Measurements from ENCODE around the gene RNU2-1.

Gene RNU2-1

DNA sequence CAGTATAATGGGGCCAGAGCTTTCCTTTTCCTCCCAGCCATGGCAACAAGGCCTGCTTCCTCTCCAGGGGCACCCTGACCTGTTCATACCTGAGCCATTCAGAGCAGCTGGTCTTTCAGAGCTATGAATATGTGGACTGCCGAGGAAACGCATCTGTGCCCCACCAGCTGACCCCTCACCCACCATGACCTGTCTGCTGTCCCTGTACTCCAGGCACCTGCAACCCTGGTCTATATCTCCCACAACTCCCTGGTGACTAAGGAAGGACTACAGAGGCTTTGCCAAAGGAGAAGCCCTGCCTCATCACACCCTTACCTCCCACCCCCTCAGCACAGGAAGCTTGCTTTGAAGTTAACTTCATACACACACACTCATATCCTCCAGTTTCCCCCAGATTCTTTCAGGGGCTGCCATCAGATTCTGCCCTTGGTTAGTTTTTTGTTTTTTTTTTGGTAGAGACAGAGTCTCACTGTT is 16.1 kb downstream of the RNU2-1 start:
- Mint-ChIP-seq H3K4me3 (no peak overlapping the region), H3K9me3 (no peaks in the 10 kb centered on the region)
- DNase-seq, result no peak

DNA sequence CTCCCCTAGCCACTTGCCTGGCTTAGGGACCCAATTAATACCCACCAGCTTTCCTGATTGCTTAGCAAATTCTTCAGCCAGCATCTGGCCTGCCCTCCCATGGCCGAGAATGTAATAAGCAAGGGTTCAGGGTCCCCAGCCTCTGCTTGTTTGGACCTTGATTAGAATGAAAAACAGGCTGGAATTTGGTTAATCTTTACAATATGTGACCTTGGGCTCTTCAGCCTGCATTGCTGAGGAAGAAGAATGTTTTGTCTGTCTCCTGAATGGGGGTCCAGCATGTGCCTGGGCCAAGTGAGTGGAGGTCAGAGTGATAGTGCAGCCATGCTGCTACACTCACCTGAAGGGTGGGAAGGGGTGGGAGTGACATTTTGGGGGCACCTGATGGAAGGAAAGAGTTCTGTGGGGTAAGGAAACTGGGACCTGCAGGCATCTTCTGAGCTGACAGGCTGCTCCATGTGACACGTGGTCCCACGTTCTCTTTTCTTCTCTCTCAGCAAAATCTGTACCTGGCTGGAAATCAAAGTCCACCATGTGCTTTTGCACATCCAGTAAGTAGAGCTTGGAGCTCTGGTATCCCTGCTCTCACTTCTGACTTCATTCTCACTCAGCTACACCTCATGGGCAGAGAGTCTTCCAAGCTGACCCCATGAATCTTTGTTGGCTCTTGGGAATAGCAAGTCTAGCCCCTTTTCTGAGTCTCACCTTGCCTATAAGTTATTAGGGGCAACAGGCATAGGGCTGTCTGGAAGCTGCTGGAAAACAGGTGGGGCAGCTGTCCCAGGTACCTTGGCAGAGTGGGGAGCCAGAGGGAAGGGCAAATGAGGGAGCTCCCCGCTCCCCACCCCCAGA is 16.8 kb downstream of the RNU2-1 start:
- Mint-ChIP-seq H3K4me1 (peaks cover 24% of the 10 kb centered on the region), H3K9me3 (no peaks in the 10 kb centered on the region), H3K36me3 (ENCODE audit: low read depth) (peaks cover 8% of the 10 kb centered on the region), H3K27me3 (ENCODE audit: low read depth, poor library complexity) (peaks cover 3% of the 10 kb centered on the region), H3K4me3 (no peak overlapping the region), H3K27ac (no peak overlapping the region)
- TF ChIP-seq, protein P1, sequence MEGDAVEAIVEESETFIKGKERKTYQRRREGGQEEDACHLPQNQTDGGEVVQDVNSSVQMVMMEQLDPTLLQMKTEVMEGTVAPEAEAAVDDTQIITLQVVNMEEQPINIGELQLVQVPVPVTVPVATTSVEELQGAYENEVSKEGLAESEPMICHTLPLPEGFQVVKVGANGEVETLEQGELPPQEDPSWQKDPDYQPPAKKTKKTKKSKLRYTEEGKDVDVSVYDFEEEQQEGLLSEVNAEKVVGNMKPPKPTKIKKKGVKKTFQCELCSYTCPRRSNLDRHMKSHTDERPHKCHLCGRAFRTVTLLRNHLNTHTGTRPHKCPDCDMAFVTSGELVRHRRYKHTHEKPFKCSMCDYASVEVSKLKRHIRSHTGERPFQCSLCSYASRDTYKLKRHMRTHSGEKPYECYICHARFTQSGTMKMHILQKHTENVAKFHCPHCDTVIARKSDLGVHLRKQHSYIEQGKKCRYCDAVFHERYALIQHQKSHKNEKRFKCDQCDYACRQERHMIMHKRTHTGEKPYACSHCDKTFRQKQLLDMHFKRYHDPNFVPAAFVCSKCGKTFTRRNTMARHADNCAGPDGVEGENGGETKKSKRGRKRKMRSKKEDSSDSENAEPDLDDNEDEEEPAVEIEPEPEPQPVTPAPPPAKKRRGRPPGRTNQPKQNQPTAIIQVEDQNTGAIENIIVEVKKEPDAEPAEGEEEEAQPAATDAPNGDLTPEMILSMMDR (IDR thresholded peaks at IDR 0.05), result no peak
- no peak for DNase-seq

More for the DNA sequence above, 16.1 kb downstream of the RNU2-1 start:
- Mint-ChIP-seq H3K27me3 (ENCODE audit: low read depth, poor library complexity) (peaks cover 3% of the 10 kb centered on the region), H3K4me1 (peaks cover 17% of the 10 kb centered on the region), H3K36me3 (ENCODE audit: low read depth) (peaks cover 8% of the 10 kb centered on the region), H3K27ac (no peak overlapping the region)
- TF ChIP-seq, protein P1 (IDR thresholded peaks at IDR 0.05), result no peak

DNA sequence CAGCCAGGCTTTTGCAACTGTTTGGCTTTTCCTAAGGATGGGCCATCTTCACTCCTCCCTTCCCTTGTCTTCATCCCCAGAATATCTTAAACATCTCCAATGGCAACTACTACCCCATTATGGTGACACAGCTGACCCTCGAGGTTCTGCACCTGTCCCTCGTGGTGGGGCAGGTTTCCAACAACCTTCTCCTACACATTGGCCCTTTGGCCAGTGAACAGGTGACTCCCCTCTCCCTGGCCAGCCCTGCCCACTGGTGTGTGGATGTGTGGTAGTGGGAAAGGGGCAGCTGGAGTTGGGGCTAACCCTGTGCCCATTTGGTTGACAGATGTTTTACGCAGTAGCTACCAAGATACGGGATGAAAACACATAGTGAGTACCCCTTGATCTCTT is 17.4 kb downstream of the RNU2-1 start:
- Mint-ChIP-seq H3K4me1 (peaks cover 30% of the 10 kb centered on the region), H3K27ac (no peak overlapping the region)
- no peak for DNase-seq

DNA sequence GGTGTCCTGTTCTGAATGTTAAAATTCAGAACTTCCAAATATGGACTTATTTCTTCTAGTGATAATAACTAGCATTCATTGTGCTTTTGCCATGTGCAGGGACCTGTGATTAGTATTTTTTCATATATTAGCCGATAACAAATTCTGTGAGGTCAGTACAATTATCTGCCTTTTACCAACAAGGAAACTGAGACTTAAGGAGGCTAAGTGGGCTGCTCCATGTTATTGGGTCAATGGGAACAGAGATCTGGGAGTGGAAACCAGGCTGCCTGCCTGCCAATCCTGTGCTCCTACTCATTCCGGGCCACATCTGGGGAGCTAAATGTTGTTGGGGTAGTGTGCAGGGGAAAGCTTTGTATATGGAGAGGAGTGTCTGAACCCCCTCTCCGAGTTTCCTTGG is 18.4 kb downstream of the RNU2-1 start:
- no peak overlapping the region for H3K4me3 Mint-ChIP-seq
- DNase-seq, result no peak
- peaks cover 3% of the 10 kb centered on the region for H3K27me3 Mint-ChIP-seq (ENCODE audit: low read depth, poor library complexity)
- peaks cover 8% of the 10 kb centered on the region for H3K36me3 Mint-ChIP-seq (ENCODE audit: low read depth)
- no peak overlapping the region for H3K27ac Mint-ChIP-seq
- H3K4me1 Mint-ChIP-seq, result peaks cover 31% of the 10 kb centered on the region
- TF ChIP-seq, protein P1 (IDR thresholded peaks at IDR 0.05), result no peak
- H3K9me3 Mint-ChIP-seq, result no peaks in the 10 kb centered on the region

More for the DNA sequence above, 17.4 kb downstream of the RNU2-1 start:
- Mint-ChIP-seq H3K4me3 (no peak overlapping the region), H3K36me3 (ENCODE audit: low read depth) (peaks cover 8% of the 10 kb centered on the region), H3K27me3 (ENCODE audit: low read depth, poor library complexity) (peaks cover 3% of the 10 kb centered on the region), H3K9me3 (no peaks in the 10 kb centered on the region)
- TF ChIP-seq, protein P1 (IDR thresholded peaks at IDR 0.05), result no peak

DNA sequence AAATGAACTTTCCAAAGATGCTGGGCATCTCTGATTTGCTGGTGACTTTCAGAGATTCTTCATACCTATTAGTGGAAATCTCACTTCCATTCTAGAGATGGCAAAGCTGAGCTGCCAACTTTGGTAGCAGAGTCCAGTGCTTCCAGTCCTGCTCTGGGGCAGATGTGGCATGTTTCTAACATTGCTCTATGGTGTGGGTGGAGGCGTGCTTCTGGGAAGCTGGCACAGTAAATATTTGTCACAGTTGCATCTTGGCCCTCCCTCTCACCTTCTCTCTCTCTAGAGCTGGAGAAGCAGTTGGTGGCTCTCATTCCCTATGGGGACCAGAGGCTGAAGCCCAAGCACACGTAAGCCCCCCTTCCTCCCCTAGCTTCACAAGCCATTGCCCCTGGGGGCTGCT is 20.2 kb downstream of the RNU2-1 start:
- peaks cover 21% of the 10 kb centered on the region for H3K36me3 Mint-ChIP-seq (ENCODE audit: low read depth)
- H3K27ac Mint-ChIP-seq, result no peak overlapping the region
- peaks cover 29% of the 10 kb centered on the region for H3K4me1 Mint-ChIP-seq
- H3K9me3 Mint-ChIP-seq, result no peaks in the 10 kb centered on the region
- H3K4me3 Mint-ChIP-seq, result no peak overlapping the region
- H3K27me3 Mint-ChIP-seq (ENCODE audit: low read depth, poor library complexity), result peaks cover 3% of the 10 kb centered on the region
- TF ChIP-seq, protein P1 (IDR thresholded peaks at IDR 0.05), result no peak
- DNase-seq, result no peak

Data from nephron progenitor cell (in vitro differentiated cells).